MM.1S (cell line): ENCODE measurements around the gene ALG1L2.
"Not testable (repeated sequence)": the region's sequence is repeated elsewhere in the genome, so short reads cannot be mapped to it uniquely, and the experiment has no call there.

Experiments
- DNase-seq: peaks from one replicate; pipeline ENCODE4 v3.0.0-alpha.2; 2015
- H2AFZ ChIP-seq: fragments of 300-600 bp; sonication (generic); 2 replicates; pipeline ENCODE4 v1.6.0; 2016; ENCODE audit warnings: antibody characterized with exemption, low read length
- H3F3A ChIP-seq: fragments of 300-600 bp; sonication (generic); 2 replicates; pipeline ENCODE4 v1.6.1; 2016; ENCODE audit warnings: mild to moderate bottlenecking, antibody characterized with exemption, low read length, moderate library complexity, mixed read lengths; ENCODE audit not compliant: insufficient read depth
- H3K27ac ChIP-seq: fragments of 300-600 bp; sonication (generic); 2 replicates; pipeline ENCODE4 v1.5.1; 2016; ENCODE audit warnings: mild to moderate bottlenecking, low read length
- H3K27me3 ChIP-seq: fragments of 300-600 bp; sonication (generic); replicated peaks from 2 replicates; pipeline ENCODE4 v1.6.0; 2016; ENCODE audit warnings: low read length; ENCODE audit not compliant: insufficient read depth
- H3K36me3 ChIP-seq: fragments of 300-600 bp; sonication (generic); replicated peaks from 2 replicates; pipeline ENCODE4 v1.6.1; 2016; ENCODE audit warnings: mild to moderate bottlenecking, low read length, mixed read lengths; ENCODE audit not compliant: insufficient read depth
- H3K4me1 ChIP-seq: fragments of 300-600 bp; sonication (generic); 2 replicates; pipeline ENCODE4 v1.6.1; 2016; ENCODE audit warnings: low read length, mixed read lengths
- H3K4me2 ChIP-seq: fragments of 300-600 bp; sonication (generic); 2 replicates; pipeline ENCODE4 v1.6.0; 2016; ENCODE audit warnings: low read depth, low read length
- H3K4me3 ChIP-seq: fragments of 300-600 bp; sonication (generic); 2 replicates; pipeline ENCODE4 v1.5.1; 2016; ENCODE audit warnings: low read length, mixed read lengths
- H3K79me2 ChIP-seq: fragments of 300-600 bp; sonication (generic); 2 replicates; pipeline ENCODE4 v1.6.1; 2016; ENCODE audit warnings: mixed run types, low read length, mixed read lengths
- H3K9ac ChIP-seq: fragments of 300-600 bp; sonication (generic); 2 replicates; pipeline ENCODE4 v1.6.1; 2016; ENCODE audit warnings: low read length, mixed read lengths
- H3K9me2 ChIP-seq: fragments of 300-600 bp; sonication (generic); replicated peaks from 2 replicates; pipeline ENCODE4 v1.6.1; 2016; ENCODE audit warnings: mild to moderate bottlenecking, low read length, mixed read lengths; ENCODE audit not compliant: insufficient read depth
- H3K9me3 ChIP-seq: fragments of 300-600 bp; sonication (generic); replicated peaks from 2 replicates; pipeline ENCODE4 v1.6.1; 2016; ENCODE audit warnings: mild to moderate bottlenecking, low read length, mixed read lengths; ENCODE audit not compliant: insufficient read depth
- H4K20me1 ChIP-seq: fragments of 300-600 bp; sonication (generic); 2 replicates; pipeline ENCODE4 v1.6.1; 2016; ENCODE audit warnings: mild to moderate bottlenecking, low read length, moderate library complexity, mixed read lengths; ENCODE audit not compliant: insufficient read depth
- CTCF ChIP-seq: fragments of 300-600 bp; sonication (generic); IDR thresholded peaks from 2 replicates; pipeline ENCODE4 v1.5.1; 2016; ENCODE audit warnings: antibody characterized with exemption, low read length, mixed read lengths
- EZH2 ChIP-seq: fragments of 300-600 bp; sonication (generic); optimal IDR thresholded peaks from 2 replicates; pipeline ENCODE3; 2017; ENCODE audit warnings: low read depth, mild to moderate bottlenecking, antibody characterized with exemption, low read length, mixed read lengths
- EZH2phosphoT487 ChIP-seq: fragments of 300-600 bp; sonication (generic); IDR thresholded peaks from 2 replicates; pipeline ENCODE4 v1.6.1; 2018; ENCODE audit warnings: antibody characterized with exemption, low read length

ALG1L2 gene

GRCh38 chr3:130085881-130086280 is 4.2 kb downstream of the ALG1L2 start:
- Histone ChIP-seq H3K9me3 (no peaks in the 10 kb centered on the region), H3K27ac (no peak overlapping the region), H4K20me1 (no peaks in the 10 kb centered on the region), H3K27me3 (no peaks in the 10 kb centered on the region), H3K9ac (no peak overlapping the region), H3K79me2 (no peaks in the 10 kb centered on the region), H3K4me2 (no peak overlapping the region), H3F3A (no peaks in the 10 kb centered on the region), H3K4me3 (no peak overlapping the region), H3K9me2 (no peaks in the 10 kb centered on the region), H2AFZ (no peak overlapping the region), H3K4me1 (no peaks in the 10 kb centered on the region), H3K36me3 (no peaks in the 10 kb centered on the region)
- DNase-seq = no peak
- no peak for TF ChIP-seq EZH2
- no peak for TF ChIP-seq EZH2phosphoT487
- TF ChIP-seq CTCF = no peak

- H3K9ac ChIP-seq, H3F3A ChIP-seq: not testable (repeated sequence)
These were observed 5.0 kb downstream of the ALG1L2 start for GRCh38 chr3:130086628-130087027.

GRCh38 chr3:130088061-130088460 is 6.4 kb downstream of the ALG1L2 start:
- Histone ChIP-seq H4K20me1 (no peaks in the 10 kb centered on the region), H3K4me3 (no peak overlapping the region), H3K36me3 (no peaks in the 10 kb centered on the region), H3K27ac (no peak overlapping the region), H3K27me3 (no peaks in the 10 kb centered on the region), H3K9ac (no peak overlapping the region), H3K9me3 (no peaks in the 10 kb centered on the region), H3K4me2 (no peak overlapping the region), H3K79me2 (no peaks in the 10 kb centered on the region), H2AFZ (no peak overlapping the region), H3F3A (no peaks in the 10 kb centered on the region), H3K9me2 (no peaks in the 10 kb centered on the region), H3K4me1 (no peaks in the 10 kb centered on the region)
- DNase-seq = no peak
- TF ChIP-seq EZH2 = no peak
- TF ChIP-seq EZH2phosphoT487 = no peak

More at GRCh38 chr3:130086628-130087027, 5.0 kb downstream of the ALG1L2 start:
- H3K27me3 ChIP-seq, H3K79me2 ChIP-seq, H3K4me1 ChIP-seq, H3K4me3 ChIP-seq, DNase-seq, H3K4me2 ChIP-seq, H3K27ac ChIP-seq, H4K20me1 ChIP-seq, H3K36me3 ChIP-seq, H3K9me2 ChIP-seq, H3K9me3 ChIP-seq, H2AFZ ChIP-seq: not testable (repeated sequence)

- not testable (repeated sequence) for H3K9ac ChIP-seq, H3K9me3 ChIP-seq, H3K9me2 ChIP-seq, H3F3A ChIP-seq, H3K4me3 ChIP-seq, DNase-seq, H3K27ac ChIP-seq, H3K4me1 ChIP-seq, H3K4me2 ChIP-seq, H2AFZ ChIP-seq, H3K36me3 ChIP-seq, H3K27me3 ChIP-seq, H3K79me2 ChIP-seq, H4K20me1 ChIP-seq
These were observed 9.1 kb downstream of the ALG1L2 start for GRCh38 chr3:130090681-130091080.

GRCh38 chr3:130091958-130092357 is 10.3 kb downstream of the ALG1L2 start:
- H3K4me3 ChIP-seq = no peak overlapping the region
- no peaks in the 10 kb centered on the region for H4K20me1 ChIP-seq
- no peak overlapping the region for H3K9ac ChIP-seq
- no peaks in the 10 kb centered on the region for H3K79me2 ChIP-seq
- DNase-seq = no peak
- H3K27me3 ChIP-seq = no peaks in the 10 kb centered on the region
- no peaks in the 10 kb centered on the region for H3K9me3 ChIP-seq
- H3K27ac ChIP-seq = no peak overlapping the region
- no peaks in the 10 kb centered on the region for H3K36me3 ChIP-seq
- H3K9me2 ChIP-seq = no peaks in the 10 kb centered on the region
- H3K4me1 ChIP-seq = no peaks in the 10 kb centered on the region
- no peak overlapping the region for H3K4me2 ChIP-seq
- TF ChIP-seq CTCF (no peak), EZH2phosphoT487 (no peak), EZH2 (no peak)
- no peaks in the 10 kb centered on the region for H3F3A ChIP-seq
- no peak overlapping the region for H2AFZ ChIP-seq
